A673 (cell line): ENCODE measurements around the gene RMRP. TPM values are rescaled to one million over a fixed set of nuclear protein-coding genes. Genes with fewer than 3 reads are reported as not detected.
A peak's percentile ranks its signal among the peaks of the same experiment; 100 is the strongest.

Experiments
- BruUV-seq: library from RNA; stranded (reverse); fragments of 400-500 nt; replicated peaks from 2 replicates; lab custom pipeline; 2021; lab: Mats Ljungman, UMichigan
- CTCF ChIA-PET: fragments of 300-600 bp; sonication (Branson Sonifier 250); formaldehyde crosslinking; loops from one replicate; lab custom pipeline; 2022; ENCODE audit warnings: antibody characterized with exemption; lab: Charles Lee
- POLR2A ChIA-PET: fragments of 300-600 bp; sonication (Branson Sonifier 250); formaldehyde crosslinking; loops from one replicate; lab custom pipeline; 2022; ENCODE audit warnings: antibody characterized with exemption; ENCODE audit not compliant: low non-redundant PET; lab: Charles Lee
- DNase-seq: peaks from one replicate; pipeline ENCODE4 v3.0.0-alpha.2; 2015; ENCODE audit warnings: low spot score
- H3K27ac ChIP-seq: fragments of 200-600 bp; sonication (generic); 2 replicates; pipeline ENCODE4 v1.5.1; 2016; ENCODE audit warnings: mixed run types, low read depth, mild to moderate bottlenecking, mixed read lengths, antibody characterized with exemption, low read length; ENCODE audit not compliant: poor library complexity, severe bottlenecking
- H3K27me3 ChIP-seq: fragments of 200-600 bp; sonication (generic); replicated peaks from 2 replicates; pipeline ENCODE4 v1.6.1; 2017; ENCODE audit warnings: mixed run types, low read depth, mild to moderate bottlenecking, mixed read lengths, antibody characterized with exemption, low read length; ENCODE audit not compliant: insufficient read depth, poor library complexity
- H3K36me3 ChIP-seq: fragments of 200-600 bp; sonication (generic); 2 replicates; pipeline ENCODE4 v1.6.1; 2016; ENCODE audit warnings: mixed run types, mild to moderate bottlenecking, mixed read lengths, antibody characterized with exemption, low read length; ENCODE audit not compliant: insufficient read depth, poor library complexity, severe bottlenecking
- H3K4me1 ChIP-seq: fragments of 200-600 bp; sonication (generic); 2 replicates; pipeline ENCODE4 v1.6.1; 2017; ENCODE audit warnings: mixed run types, mild to moderate bottlenecking, mixed read lengths, antibody characterized with exemption, low read length; ENCODE audit not compliant: insufficient read depth, poor library complexity, severe bottlenecking
- H3K4me3 ChIP-seq: fragments of 200-600 bp; sonication (generic); 2 replicates; pipeline ENCODE4 v1.5.1; 2016; ENCODE audit warnings: low read depth, mixed run types, mild to moderate bottlenecking, mixed read lengths, low read length; ENCODE audit not compliant: poor library complexity, severe bottlenecking
- H3K9me3 ChIP-seq: fragments of 200-600 bp; sonication (generic); 2 replicates; pipeline ENCODE4 v1.6.1; 2016; ENCODE audit warnings: mixed run types, low read depth, mild to moderate bottlenecking, mixed read lengths, antibody characterized with exemption, low read length; ENCODE audit not compliant: poor library complexity, severe bottlenecking
- CTCF ChIP-seq: fragments of 300-800, 200-600 bp; sonication (generic); conservative IDR thresholded peaks from 2 replicates; pipeline ENCODE4 v1.5.1; 2017; ENCODE audit warnings: low read depth, mild to moderate bottlenecking, antibody characterized with exemption, low read length, moderate library complexity, mixed read lengths
- EZH2 ChIP-seq: fragments of 200-600 bp; sonication (generic); IDR thresholded peaks from 2 replicates; pipeline ENCODE4 v1.6.1; 2017; ENCODE audit warnings: borderline replicate concordance, low read depth, mild to moderate bottlenecking, mixed read lengths, antibody characterized with exemption, low read length; ENCODE audit not compliant: poor library complexity, severe bottlenecking
- intact Hi-C: fragments of 100-400 bp; cut with micrococcal nuclease; formaldehyde crosslinking; loops from one replicate; pipeline ENCODE4 v1.10.0; 2022; ENCODE audit not compliant: unreplicated experiment
- total RNA-seq: library from RNA; stranded (reverse); gene quantifications from 2 replicates; pipeline ENCODE4 v1.2.3, GENCODE V29; 2021

The RMRP gene
- total RNA-seq, 1 experiment from 2014 or later = 13,531 TPM

- intact Hi-C loops = loop anchor here (1.0 to 5.0 kb wide), 4 partner anchors 13 to 542 kb away; partner anchors contain the start of genes ATOSB, CREB3, SPAG8 and TLN1
- ChIA-PET POLR2A (no interaction called here), CTCF (no interaction called here)
- Histone ChIP-seq H3K27ac (peak overlapping the region; percentile 97), H3K36me3 (peaks cover 32% of the 10 kb centered on the region), H3K27me3 (no peaks in the 10 kb centered on the region), H3K4me3 (peak overlapping the region; percentile 74), H3K9me3 (no peaks in the 10 kb centered on the region), H3K4me1 (peaks cover 18% of the 10 kb centered on the region)
- peak; percentile 52 for DNase-seq
- TF ChIP-seq EZH2 (no peak), CTCF (no peak)
- BruUV-seq = no TSS peak
These were observed 1.1 kb upstream of the RMRP start for GRCh38 chr9:35658968-35659220.

- DNase-seq = peak; percentile 86
- intact Hi-C loops = loop anchor here (1.0 to 5.0 kb wide), 4 partner anchors 12 to 541 kb away; partner anchors contain the start of genes ATOSB, CREB3, SPAG8 and TLN1
- Histone ChIP-seq H3K27me3 (no peaks in the 10 kb centered on the region), H3K4me1 (peaks cover 15% of the 10 kb centered on the region), H3K36me3 (peaks cover 32% of the 10 kb centered on the region), H3K9me3 (no peaks in the 10 kb centered on the region), H3K4me3 (peak within 1 kb of the TSS; percentile 74), H3K27ac (peak within 1 kb of the TSS; percentile 97)
- BruUV-seq = TSS peak; percentile 69
- POLR2A ChIA-PET = interaction anchor here (0.5 to 0.6 kb wide), 2 partner anchors 12 to 26 kb away, joined by 4 to 5 read pairs; no protein-coding TSS in a partner anchor
- CTCF ChIA-PET = interaction anchor here (0.6 to 1.1 kb wide), 2 partner anchors 38 to 344 kb away, joined by 5 to 8 read pairs; no protein-coding TSS in a partner anchor
- TF ChIP-seq CTCF (peak; percentile 73), EZH2 (no peak)
These were observed 533 bp upstream of the RMRP start, which contains the start of gene CCDC107 for GRCh38 chr9:35658137-35658967. CCDC107 (plus strand) TSS chr9:35658292; CDS start chr9:35658380, 88 bp downstream.

GRCh38 chr9:35656831-35657545 lies 831 bp downstream of the RMRP start:
- DNase-seq = peak; percentile 46
- H3K27me3 ChIP-seq = no peaks in the 10 kb centered on the region
- peaks cover 21% of the 10 kb centered on the region for H3K36me3 ChIP-seq
- H3K9me3 ChIP-seq = no peaks in the 10 kb centered on the region
- ChIA-PET POLR2A (no interaction called here), CTCF (interaction anchor here (0.7 to 1.1 kb wide), 2 partner anchors 40 to 180 kb away, joined by 3 to 8 read pairs; no protein-coding TSS in a partner anchor)
- H3K4me1 ChIP-seq = peaks cover 11% of the 10 kb centered on the region
- no TSS peak for BruUV-seq
- peak overlapping the region; percentile 97 for H3K27ac ChIP-seq
- TF ChIP-seq CTCF = no peak
- no peak for TF ChIP-seq EZH2
- H3K4me3 ChIP-seq = peak overlapping the region; percentile 74
- intact Hi-C loops = loop anchor here (5.0 kb wide), 3 partner anchors 75 to 540 kb away; partner anchors contain the start of genes ATOSB, CREB3, SPAG8 and TLN1
